Liver (tissue), 9 donors: ENCODE results near the gene HDDC3. TPM values are rescaled to one million over a fixed set of nuclear protein-coding genes. Genes with fewer than 3 reads are reported as not detected.

Experiments
- DNase-seq: peaks from one replicate; pipeline ENCODE4 v3.0.0-alpha.2; 2017; ENCODE audit warnings: low spot score
- H3K27ac ChIP-seq, 2 donors: one replicate each; pipeline ENCODE4 v1.7.0; 2013; ENCODE audit warnings: inconsistent platforms in 2 of 2, low read length in 2 of 2, control low read depth in 1 of 2, low read depth in 1 of 2, mild to moderate bottlenecking in 1 of 2
- H3K27me3 ChIP-seq, 4 donors: one replicate each; pipeline versions ENCODE4 v1.6.1 to v1.7.0; 2013; ENCODE audit warnings: low read length in 3 of 4, inconsistent platforms in 1 of 4, mild to moderate bottlenecking in 1 of 4, moderate library complexity in 1 of 4; ENCODE audit not compliant: control insufficient read depth in 4 of 4, insufficient read depth in 4 of 4
- H3K36me3 ChIP-seq, 4 donors: one replicate each; pipeline versions ENCODE4 v1.6.1 to v1.7.0; 2013; ENCODE audit warnings: low read length in 3 of 4, mild to moderate bottlenecking in 3 of 4, low read depth in 1 of 4, moderate library complexity in 1 of 4; ENCODE audit not compliant: control insufficient read depth in 4 of 4, insufficient read depth in 3 of 4
- H3K4me1 ChIP-seq, 4 donors: one replicate each; pipeline versions ENCODE4 v1.6.1 to v1.7.0; 2013; ENCODE audit warnings: low read length in 3 of 4, mild to moderate bottlenecking in 3 of 4, moderate library complexity in 1 of 4; ENCODE audit not compliant: control insufficient read depth in 4 of 4, insufficient read depth in 4 of 4
- H3K4me3 ChIP-seq, 3 donors: one replicate each; pipeline versions ENCODE4 v1.6.1 to v1.7.0; 2013; ENCODE audit warnings: low read length in 3 of 3, control low read depth in 1 of 3, low read depth in 1 of 3, mild to moderate bottlenecking in 1 of 3
- H3K9ac ChIP-seq, 2 donors: one replicate each; pipeline ENCODE4 v1.7.0; 2013; ENCODE audit warnings: low read length in 2 of 2, mild to moderate bottlenecking in 2 of 2, moderate library complexity in 2 of 2, control low read depth in 1 of 2, low read depth in 1 of 2
- H3K9me3 ChIP-seq, 4 donors: one replicate each; pipeline versions ENCODE4 v1.6.1 to v1.7.0; 2013; ENCODE audit warnings: low read length in 3 of 4; ENCODE audit not compliant: control insufficient read depth in 4 of 4
- ATF3 ChIP-seq: IDR thresholded peaks from 2 replicates; pipeline ENCODE4 v1.6.1; 2016; ENCODE audit warnings: antibody characterized with exemption
- CTCF ChIP-seq: fragments of 150-350 bp; IDR thresholded peaks from 2 replicates; pipeline ENCODE4 v1.5.1; 2017; ENCODE audit warnings: improper control_type of control experiment, low read depth, low read length; ENCODE audit not compliant: missing input control
- EGR1 ChIP-seq, 2 donors: IDR thresholded peaks; 2 replicates each; pipeline ENCODE4 v1.6.1; 2016 to 2018; ENCODE audit warnings: antibody characterized with exemption in 2 of 2, low read depth in 2 of 2
- FOXA1 ChIP-seq: IDR thresholded peaks from 2 replicates; pipeline ENCODE4 v1.6.1; 2016; ENCODE audit warnings: antibody characterized with exemption
- FOXA2 ChIP-seq: IDR thresholded peaks from 2 replicates; pipeline ENCODE4 v1.6.1; 2016; ENCODE audit warnings: antibody characterized with exemption
- GABPA ChIP-seq, 2 donors: IDR thresholded peaks in 1 of 2; conservative IDR thresholded peaks in 1 of 2; 2 replicates each; pipeline ENCODE4 v1.6.1; 2016; ENCODE audit warnings: antibody characterized with exemption in 2 of 2, mild to moderate bottlenecking in 1 of 2, moderate library complexity in 1 of 2
- HNF4A ChIP-seq, 2 donors: conservative IDR thresholded peaks; 2 replicates each; pipeline ENCODE4 v1.6.1; 2016; ENCODE audit warnings: antibody characterized with exemption in 2 of 2, mild to moderate bottlenecking in 2 of 2
- HNF4G ChIP-seq: IDR thresholded peaks from 2 replicates; pipeline ENCODE4 v1.6.1; 2016; ENCODE audit warnings: antibody characterized with exemption
- JUND ChIP-seq, 2 donors: IDR thresholded peaks; 2 replicates each; pipeline ENCODE4 v1.6.1; 2016; ENCODE audit warnings: antibody characterized with exemption in 2 of 2
- MAX ChIP-seq: IDR thresholded peaks from 2 replicates; pipeline ENCODE4 v1.6.1; 2016; ENCODE audit warnings: antibody characterized with exemption
- NR2F2 ChIP-seq: IDR thresholded peaks from 2 replicates; pipeline ENCODE4 v1.6.1; 2016; ENCODE audit warnings: antibody characterized with exemption
- RAD21 ChIP-seq, 2 donors: IDR thresholded peaks; 2 replicates each; pipeline ENCODE4 v1.6.1; 2016; ENCODE audit warnings: antibody characterized with exemption in 2 of 2, mild to moderate bottlenecking in 2 of 2
- REST ChIP-seq: IDR thresholded peaks from 2 replicates; pipeline ENCODE4 v1.6.1; 2016; ENCODE audit warnings: antibody characterized with exemption, mild to moderate bottlenecking
- RXRA ChIP-seq, 2 donors: IDR thresholded peaks; 2 replicates each; pipeline ENCODE4 v1.6.1; 2017 to 2018; ENCODE audit warnings: antibody characterized with exemption in 2 of 2, mild to moderate bottlenecking in 1 of 2
- SP1 ChIP-seq: IDR thresholded peaks from 2 replicates; pipeline ENCODE4 v1.6.1; 2018; ENCODE audit warnings: antibody characterized with exemption, mild to moderate bottlenecking
- TAF1 ChIP-seq: conservative IDR thresholded peaks from 2 replicates; pipeline ENCODE4 v1.6.1; 2016; ENCODE audit warnings: antibody characterized with exemption, mild to moderate bottlenecking
- YY1 ChIP-seq: IDR thresholded peaks from 2 replicates; pipeline ENCODE4 v1.6.1; 2016; ENCODE audit warnings: antibody characterized with exemption, mild to moderate bottlenecking
- ZBTB33 ChIP-seq: IDR thresholded peaks from 2 replicates; pipeline ENCODE4 v1.6.1; 2016; ENCODE audit warnings: antibody characterized with exemption
- WGBS: extraction: QIAGEN DNeasy Blood & Tissue Kit; methylation state at CpG from one replicate; pipeline ENCODE4 v1.1.7; 2013; 5-methylcytosine and 5-hydroxymethylcytosine counted together
- polyA plus RNA-seq, 2 donors: library from polyadenylated mRNA; stranded (reverse) in 1 of 2; unstranded in 1 of 2; fragments of 200-250 nt in 1 of 2; fragments of >200 nt in 1 of 2; fragmentation: Nextera tagmentation in 1 of 2; extraction: Ambion mirVana in 1 of 2; gene quantifications; one replicate each; pipeline versions ENCODE4 v1.2.1 to v1.2.3, GENCODE V29; 2013 to 2015
- total RNA-seq, 2 donors: library from RNA; depleted of rRNA; stranded (reverse); fragments of >200 nt; gene quantifications; one replicate each; pipeline ENCODE4 v1.2.3, GENCODE V29; 2014
- donor health status: healthy.
- donor health status: healthy.
- donor health status: healthy.
- donor health status: healthy.
- donor health status: healthy.

The HDDC3 gene
- total and polyA plus RNA-seq, 4 donors, result 12.5 to 15.4 (median 14.1) TPM

GRCh38 chr15:90881978-90882721, 50.2 kb downstream of the HDDC3 start:
- DNase-seq, result no peak
- peak overlapping the region; percentile 90 for H3K27ac ChIP-seq
- H3K36me3 ChIP-seq, result peaks cover 16 to 52% (median 30%) of the 10 kb centered on the region in 4 donors
- peaks cover 14 to 79% (median 61%) of the 10 kb centered on the region in 4 donors for H3K4me1 ChIP-seq
- TF ChIP-seq REST, result no peak
- no peak for TF ChIP-seq SP1
- TF ChIP-seq TAF1, result no peak
- no peak for TF ChIP-seq FOXA1
- no peak for TF ChIP-seq ATF3
- TF ChIP-seq RXRA (IDR thresholded peaks at IDR 0.05), result peak; percentile 56 to 73
- no peak for TF ChIP-seq FOXA2
- TF ChIP-seq YY1, result peak; percentile 23
- TF ChIP-seq HNF4G, result no peak
- peak in 1 of 2 donors; percentile 37 for TF ChIP-seq RAD21 (IDR thresholded peaks at IDR 0.05)
- TF ChIP-seq HNF4A (conservative IDR thresholded peaks at IDR 0.05), result peak in 1 of 2 donors; percentile 69
- no peak for TF ChIP-seq GABPA (IDR thresholded peaks at IDR 0.05 in 1 of 2, conservative IDR thresholded peaks at IDR 0.05 in 1 of 2)
- TF ChIP-seq CTCF, result no peak
- TF ChIP-seq EGR1 (IDR thresholded peaks at IDR 0.05; ENCODE audit: low read depth in 2 of 2), result no peak
- TF ChIP-seq NR2F2, result no peak
- TF ChIP-seq ZBTB33, result no peak
- TF ChIP-seq MAX, result no peak
- no peak for TF ChIP-seq JUND (IDR thresholded peaks at IDR 0.05)
- WGBS, result 59% methylated on average over 19 of the region's 19 CpGs
- H3K27me3 ChIP-seq, result no peaks in the 10 kb centered on the region
- peak overlapping the region in 1 of 2 donors; percentile 12 for H3K9ac ChIP-seq
- H3K4me3 ChIP-seq, result no peak overlapping the region
- no peaks in the 10 kb centered on the region for H3K9me3 ChIP-seq
